ENCODE results near the gene B3GNT9.

- TF ChIP-seq CTCF (conservative IDR thresholded peaks at IDR 0.05 in 1 of 2, IDR thresholded peaks at IDR 0.05 in 1 of 2; ENCODE audit: extremely low read depth in 1 of 2, insufficient read depth in 1 of 2, low read depth in 1 of 2, low read length in 2 of 2) (no peak), EZH2 (IDR thresholded peaks at IDR 0.05; ENCODE audit: borderline replicate concordance, low read length) (no peak)
Measured at GRCh38 chr16:67150833-67151396, at the start of gene B3GNT9.

Data from mammary epithelial cell (primary cell).